GM18502 (cell line): Measurements from ENCODE around the gene PIK3R5.
"Not testable (repeated sequence)": the region's sequence is repeated elsewhere in the genome, so short reads cannot be mapped to it uniquely, and the experiment has no call there.

Source experiments
- ATAC-seq: cut with Tn5 transposase; IDR thresholded peaks from one replicate; pipeline ENCODE4 v1.9.1; 2021; ENCODE audit warnings: mild to moderate bottlenecking; ENCODE audit not compliant: unreplicated experiment, poor library complexity

PIK3R5 gene

GRCh38 chr17:8862213-8863056 lies 103.1 kb downstream of the PIK3R5 start:
- no peak for ATAC-seq

DNA sequence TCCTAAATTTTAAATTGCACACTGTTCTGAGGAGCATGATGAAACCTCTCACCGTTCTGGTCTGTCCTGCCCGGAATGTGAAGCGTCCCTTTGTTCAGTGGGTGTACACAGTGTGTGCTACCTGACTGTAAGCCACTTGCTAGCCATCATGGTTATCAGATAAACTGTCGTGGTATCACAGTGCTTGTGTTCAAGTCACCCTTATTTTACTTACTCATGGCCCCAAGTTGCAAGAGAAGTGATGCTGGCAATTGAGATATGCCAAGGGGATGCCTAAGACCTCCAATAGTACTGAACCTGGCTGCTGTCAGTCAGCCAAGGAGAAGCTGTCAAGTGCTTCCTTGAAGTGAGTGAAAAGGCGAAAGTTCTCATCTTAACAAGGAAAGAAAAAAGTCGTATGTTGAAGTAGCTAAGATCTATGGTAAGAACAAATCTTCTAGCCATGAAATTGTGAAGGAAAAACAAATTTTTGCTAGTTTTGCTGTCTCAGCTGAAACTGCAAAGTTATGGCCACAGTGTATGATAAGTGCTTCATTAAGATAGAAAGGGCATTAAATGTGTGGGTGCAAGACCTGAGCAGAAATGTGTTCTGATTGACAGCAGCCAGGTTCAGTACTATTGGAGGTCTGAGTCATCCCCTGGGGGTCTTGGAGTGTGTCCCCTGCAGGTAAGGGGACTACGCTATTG lies 103.9 kb downstream of the PIK3R5 start:
- ATAC-seq: no peak

DNA sequence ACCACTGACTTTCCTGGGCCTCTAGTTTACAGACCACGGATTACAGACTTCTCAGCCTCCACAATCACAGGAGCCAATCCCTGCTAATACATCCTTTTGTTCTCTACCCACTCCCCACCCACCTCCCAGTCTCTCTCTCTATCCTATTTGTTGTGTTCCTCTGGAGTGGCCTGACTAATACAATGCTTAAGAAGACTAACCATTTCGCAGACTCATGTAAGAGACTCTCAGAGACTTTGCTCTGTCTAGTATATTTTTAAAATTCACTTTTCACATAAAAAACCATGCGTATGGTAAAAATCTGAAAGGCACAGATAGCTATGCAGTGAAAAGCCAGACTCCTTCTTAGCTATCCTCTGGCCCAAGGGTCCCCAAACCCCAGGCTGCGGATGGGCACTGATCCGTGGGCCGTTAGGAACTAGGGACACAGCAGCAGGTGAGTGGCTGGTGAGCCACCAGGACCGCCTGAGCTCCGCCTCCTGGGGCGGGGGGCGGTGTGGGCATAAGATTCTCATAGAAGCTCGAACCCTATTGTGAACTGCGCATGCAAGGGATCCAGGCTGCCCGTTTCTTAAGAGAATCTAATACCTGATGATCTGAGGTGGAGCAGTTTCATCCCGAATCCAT lies 105.6 kb downstream of the PIK3R5 start:
- no peak for ATAC-seq

DNA sequence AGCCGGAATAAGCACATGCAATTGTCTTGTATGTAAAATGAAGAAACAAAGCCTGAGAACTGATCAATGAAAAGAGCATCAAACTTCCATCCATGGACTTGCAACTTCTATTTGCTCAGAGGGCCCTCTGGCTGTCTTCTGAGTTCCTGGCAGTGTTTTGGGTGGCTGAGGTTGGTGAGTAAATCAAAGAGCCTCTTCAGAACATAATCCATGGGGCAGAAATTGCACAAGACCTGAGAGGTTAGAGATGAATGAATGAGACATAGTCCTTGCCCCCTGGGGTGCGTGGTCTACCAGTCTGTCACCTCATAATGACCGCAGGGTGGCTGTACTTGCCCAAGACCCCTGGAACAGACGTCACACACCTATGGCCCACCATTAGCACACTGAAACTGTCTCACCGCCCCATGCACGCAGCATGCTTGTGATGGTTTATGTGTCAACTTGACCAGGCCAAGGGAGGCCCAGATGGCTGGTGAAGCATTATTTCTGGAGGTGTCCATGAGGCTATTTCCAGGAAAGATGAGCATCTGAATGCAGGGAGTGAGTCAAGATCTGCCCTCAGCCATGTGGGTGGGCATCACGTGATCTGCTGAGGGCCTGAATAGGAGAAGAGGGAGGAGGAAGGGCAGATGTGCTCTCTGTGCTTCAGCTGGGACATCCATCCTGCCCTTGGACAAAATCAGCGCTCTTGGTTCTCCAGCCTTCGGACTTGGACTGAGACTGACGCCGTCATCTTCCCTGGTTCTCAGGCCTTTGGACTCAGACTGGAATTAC lies 106.3 kb downstream of the PIK3R5 start:
- no peak for ATAC-seq

DNA sequence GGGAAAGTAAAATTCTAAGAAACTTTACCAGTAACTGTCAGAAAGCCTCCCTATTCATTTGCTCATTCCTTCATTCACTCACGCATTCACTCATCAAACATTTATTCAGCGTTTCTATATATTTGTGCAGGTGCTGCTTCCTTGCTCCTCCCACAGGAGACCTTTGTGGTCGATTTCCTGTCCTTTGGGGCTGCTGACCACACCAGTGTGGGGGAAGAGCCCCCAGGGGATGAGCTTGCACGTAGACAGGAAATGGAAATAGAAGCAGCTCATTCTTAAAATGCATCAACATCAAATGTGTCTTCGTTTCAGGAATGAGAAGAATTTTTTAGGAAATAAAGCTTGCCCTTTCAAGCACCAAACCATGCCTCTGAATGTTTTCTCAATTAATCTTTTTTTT lies 107.6 kb downstream of the PIK3R5 start:
- ATAC-seq: peak; percentile 39

DNA sequence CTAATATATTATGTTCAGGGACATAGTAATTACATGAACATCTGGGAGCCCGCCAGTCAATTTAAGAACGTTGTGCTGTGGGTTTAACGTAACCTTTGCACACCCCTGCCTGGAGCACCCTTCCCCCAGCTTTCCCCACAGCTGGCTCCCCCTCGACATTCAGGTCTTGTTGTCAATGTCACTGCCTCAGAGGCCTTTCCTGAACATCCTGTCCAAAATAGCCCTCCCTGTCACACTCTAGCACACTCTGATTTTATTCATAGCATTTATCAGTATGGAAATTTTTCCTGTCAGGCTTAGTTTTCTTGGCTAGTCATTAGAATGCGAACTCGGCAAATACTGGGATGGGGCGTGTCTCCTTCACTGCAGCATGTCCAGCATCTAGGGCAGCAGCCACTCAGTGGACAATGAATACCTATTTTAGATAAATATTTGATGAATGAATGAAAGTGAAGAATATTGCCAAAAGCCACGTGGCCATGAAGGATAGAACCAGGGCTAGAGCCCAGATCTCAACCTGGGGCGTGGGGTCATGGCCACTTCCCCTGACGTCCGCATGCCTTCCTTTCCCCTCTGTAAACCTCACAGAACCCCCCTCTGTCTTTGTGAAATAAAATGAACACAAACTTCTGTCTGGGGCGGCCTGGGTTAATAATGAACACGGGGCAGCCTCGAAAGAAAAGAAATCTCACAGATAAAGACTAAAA lies 108.5 kb downstream of the PIK3R5 start:
- ATAC-seq: no peak

DNA sequence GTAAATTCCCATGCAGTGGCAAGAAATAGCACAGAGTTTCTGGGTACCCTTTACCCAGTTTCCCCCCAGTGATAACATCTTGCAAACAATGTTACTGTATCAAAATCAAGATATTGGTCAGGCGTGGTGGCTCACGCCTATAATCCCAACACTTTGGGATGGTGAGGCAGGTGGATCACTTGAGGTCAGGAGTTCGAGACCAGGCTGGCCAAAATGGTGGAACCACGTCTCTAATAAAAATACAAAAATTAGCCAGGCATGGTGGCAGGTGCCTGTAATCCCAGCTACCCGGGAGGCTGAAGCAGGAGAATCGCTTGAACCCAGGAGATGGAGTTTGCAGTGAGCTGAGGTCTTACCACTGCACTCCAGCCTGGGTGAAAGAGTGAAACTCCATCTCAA lies 109.3 kb downstream of the PIK3R5 start:
- not testable (repeated sequence) for ATAC-seq

DNA sequence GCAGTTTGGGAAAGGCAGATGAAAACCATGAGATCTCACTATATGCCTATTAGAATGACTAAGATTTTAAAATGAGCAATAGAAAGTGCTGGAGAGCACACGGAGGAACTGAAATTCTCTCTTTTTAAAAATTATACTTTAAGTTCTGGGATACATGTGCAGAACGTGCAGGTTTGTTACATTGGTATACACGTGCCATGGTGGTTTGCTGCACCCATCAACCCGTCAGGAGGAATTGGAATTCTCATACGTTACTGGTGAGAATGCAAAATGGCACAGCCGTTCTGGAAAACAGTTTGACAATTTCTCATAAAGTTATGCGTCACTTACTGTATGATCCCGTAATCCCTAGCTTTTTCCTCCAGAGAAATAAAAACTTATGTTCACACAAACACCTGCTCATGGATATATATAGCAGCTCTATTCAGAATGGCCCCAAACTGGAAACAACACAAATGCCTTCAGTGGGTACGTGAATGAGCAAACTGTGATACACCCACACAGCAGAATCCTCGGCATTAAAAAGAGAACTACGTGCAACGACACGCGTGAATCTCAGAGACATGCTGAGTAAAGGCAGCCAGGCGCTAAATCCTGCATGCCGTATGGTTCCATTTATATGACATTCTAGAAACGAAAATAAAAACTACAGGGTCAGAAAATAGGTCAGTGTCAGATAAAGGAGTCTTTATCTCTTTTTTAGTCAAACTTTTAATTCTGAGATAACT lies 109.9 kb downstream of the PIK3R5 start:
- ATAC-seq: peak; percentile 46

DNA sequence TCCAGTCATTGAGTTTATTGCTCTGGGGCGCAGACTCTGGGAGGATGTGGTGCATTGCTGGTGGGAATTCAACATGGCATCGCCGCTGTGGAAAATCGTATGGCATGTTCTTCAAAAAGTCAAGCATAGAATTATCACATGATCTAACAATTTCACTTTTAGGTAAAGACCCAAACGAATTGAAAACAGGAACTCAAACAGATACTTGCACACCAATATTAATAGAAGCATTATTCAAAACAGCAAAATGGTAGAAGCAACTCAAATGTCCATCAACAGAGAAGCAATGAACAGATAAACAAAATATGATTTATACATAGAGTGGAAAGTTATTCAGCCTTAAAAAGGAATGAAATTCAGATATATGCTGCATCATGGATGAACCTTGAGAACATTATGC lies 113.9 kb downstream of the PIK3R5 start:
- no peak for ATAC-seq

- ATAC-seq: no peak
Measured at GRCh38 chr17:8849311-8850041, 116.0 kb downstream of the PIK3R5 start.

DNA sequence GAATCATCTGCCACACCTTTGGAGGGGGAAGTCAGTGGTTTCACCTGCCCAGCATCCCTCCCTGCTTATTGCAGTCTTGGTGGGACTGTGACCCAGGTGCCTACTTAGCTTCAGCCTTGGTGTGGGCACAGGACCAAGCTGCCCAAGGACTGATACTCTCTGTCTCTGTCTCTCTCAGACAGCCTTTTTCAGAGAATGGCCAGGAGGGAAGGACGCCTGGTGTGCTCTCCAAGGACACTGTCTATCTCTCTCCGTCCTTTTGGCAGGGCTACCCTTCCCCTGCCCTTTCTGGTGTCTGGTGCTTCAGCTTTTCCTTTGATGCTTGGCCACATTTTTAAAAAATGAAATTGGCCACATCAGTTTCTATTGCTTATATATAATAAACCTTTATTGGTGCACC lies 117.6 kb downstream of the PIK3R5 start:
- ATAC-seq: no peak

DNA sequence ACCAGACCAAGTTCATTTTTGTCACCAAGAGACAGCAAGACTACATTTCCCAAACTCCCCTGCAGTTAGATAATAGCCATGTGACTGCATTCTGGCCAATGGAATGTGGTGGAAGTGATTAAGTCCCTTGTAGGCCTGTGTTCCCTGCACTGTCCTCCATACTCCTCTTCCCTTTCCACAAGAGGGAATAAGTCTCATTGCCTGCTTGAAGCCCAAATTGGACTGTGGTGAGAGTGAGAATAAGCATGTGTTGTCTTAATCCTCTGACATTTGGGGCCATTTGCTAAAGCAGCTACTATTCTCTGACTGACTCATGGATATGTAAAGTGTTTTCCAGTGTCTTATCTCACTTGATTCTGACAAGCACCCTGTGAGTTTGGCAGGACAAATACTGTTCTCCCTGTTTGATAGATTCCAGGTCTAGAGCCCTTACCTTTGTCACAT lies 118.7 kb downstream of the PIK3R5 start:
- ATAC-seq: no peak

DNA sequence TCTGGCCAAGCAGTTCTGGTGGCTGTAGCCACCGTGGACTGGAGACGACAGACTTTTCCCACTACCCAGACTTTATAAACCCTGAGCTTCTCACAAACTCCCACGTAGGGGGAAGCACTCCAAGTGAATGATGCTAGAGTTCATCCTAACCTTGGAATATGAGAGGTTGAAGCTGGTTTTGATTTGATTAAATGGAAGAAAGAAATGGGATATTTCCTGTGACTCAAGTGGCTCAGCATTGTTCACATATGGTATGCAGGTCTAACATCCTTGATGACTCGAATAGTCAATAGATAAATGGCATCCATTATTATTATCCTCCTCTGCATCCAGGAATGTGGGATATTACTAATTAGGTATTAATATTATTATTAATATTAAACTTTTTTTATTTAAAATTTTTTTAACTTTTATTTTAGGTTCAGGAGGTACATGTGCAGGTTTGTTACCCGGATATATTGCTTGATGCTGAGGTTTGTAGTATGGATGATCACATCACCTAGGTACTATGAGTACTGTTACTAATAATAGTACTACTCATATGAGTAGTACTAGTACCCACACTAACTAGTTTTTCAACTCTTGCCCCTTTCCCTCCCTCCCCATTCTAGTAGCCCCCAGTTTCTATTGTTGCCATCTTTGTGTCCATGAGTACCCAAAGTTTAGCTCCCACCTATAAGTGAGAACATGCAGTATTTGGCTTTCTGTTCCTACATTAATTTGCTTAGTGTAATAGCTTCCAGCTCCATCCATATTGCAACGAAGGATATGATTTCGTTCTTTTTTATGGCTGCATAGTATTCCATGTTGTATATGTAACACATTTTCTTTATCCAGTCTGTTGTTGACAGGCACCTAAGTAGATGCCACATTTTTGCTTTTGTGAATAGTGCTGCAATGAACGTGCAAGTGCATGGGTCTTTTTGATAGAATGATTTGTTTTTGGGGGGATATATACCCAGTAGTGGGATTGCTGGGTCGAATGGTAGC lies 121.0 kb downstream of the PIK3R5 start:
- no peak for ATAC-seq

DNA sequence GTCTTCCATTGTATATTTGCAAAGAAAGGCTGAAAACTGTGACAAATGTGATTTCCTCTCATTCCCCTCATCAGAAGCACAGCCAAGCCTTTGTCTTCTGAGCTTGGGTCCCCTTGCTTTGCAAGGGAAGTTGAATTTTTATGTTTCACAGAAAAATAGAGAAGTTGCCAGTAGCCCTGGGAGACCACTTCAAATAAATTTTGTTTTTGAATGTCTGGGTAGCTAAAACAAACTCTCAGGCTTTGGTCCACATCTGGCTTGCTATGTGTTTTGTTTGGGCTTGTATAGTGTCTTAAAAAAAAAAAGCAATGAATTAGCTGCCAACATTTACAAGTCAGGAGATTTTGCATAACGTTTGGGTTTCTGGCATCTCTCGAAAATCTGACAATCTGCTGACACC lies 122.2 kb downstream of the PIK3R5 start:
- ATAC-seq: no peak

DNA sequence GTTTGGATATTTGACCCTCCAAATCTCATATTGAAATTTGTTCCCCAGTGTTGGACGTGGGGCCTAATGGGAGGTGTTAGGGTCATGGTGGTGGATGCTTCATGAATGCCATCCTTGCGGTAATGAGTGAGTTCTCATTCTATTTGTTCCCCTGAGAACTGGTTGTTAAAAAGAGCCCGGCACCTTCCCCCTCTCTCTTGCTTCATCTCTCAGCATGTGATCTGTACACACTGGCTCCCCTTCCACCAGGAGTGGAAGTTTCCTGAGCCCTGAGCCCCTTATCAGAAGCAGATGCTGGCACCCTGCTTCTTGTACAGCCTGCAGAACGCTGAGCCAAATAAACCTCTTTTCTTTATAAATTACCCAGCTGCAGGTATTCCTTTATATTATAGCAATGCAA lies 123.7 kb downstream of the PIK3R5 start:
- ATAC-seq: no peak

GRCh38 chr17:8839410-8839935 lies 126.0 kb downstream of the PIK3R5 start:
- ATAC-seq: no peak

DNA sequence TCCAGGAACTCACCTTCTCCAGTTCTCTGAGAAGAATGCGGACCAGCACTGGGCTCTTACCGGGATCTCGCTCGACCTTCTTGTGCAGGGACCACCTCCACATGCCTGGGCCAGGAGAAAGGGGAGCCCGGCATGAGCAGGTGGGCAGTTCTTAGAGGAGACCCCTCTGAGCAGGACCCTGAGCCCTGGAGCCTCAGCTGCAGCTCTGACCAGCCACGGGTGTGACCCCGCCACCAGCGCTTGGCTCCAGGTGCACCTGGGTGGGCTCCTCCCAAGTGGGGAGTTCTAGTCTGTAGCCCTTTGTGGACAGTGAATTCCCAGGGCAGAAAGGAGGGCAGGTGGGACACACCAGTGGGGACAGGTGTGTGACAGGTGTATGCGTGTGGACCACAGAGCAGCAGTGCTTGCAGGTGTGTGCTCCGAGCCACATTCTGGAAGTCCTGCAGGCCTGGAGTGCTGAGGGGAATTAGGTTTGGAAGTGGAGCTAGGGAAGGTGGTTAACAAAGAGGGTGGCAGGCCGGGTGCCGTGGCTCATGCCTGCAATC lies 126.9 kb downstream of the PIK3R5 start:
- no peak for ATAC-seq
